Occipital lobe (tissue), 2 donors: ENCODE measurements around the gene CDK14. TPM values are rescaled to one million over a fixed set of nuclear protein-coding genes. Genes with fewer than 3 reads are reported as not detected.

Experiments
- DNase-seq: peaks from one replicate; lab custom pipeline; 2025; lab: John Stamatoyannopoulos, UW
- total RNA-seq: library from RNA; depleted of rRNA; stranded (reverse); fragments of >200 nt; gene quantifications from one replicate; pipeline ENCODE4 v1.2.3, GENCODE V29; 2014

The CDK14 gene
- total RNA-seq, 1 donor from 2014 or later: 123 TPM

DNA sequence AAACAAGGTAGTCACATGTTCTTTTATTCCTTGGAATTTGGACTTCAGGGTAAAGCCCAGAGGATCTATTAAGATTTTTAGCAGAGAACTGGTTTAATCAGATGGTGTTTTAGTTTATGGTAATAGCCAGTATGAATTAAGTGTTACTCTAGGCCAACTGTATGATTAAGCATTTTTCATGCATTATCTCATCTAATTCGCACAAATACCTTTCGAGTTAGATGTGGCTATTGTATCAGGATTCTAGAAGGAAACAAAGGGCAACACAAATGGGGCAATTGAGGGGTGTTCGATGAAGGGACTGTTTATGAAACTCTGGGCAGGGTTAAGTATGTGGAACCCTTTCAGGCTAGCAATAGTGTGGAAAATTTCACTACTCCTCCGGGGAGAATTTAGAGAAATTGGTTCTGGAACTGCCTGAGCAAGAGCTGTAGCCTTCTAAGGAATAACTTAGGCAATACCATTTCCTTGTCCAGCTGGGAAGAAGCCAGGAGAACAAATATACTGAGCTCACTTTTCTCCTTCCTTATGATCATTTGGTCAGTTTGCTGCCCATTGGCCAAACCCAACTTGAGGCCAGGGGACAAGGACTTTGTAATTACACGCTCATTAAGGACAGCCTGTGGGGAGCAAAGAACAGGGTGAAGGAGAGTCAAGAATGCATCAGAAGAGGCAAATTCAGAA is 349.1 kb downstream of the CDK14 start:
- DNase-seq: no peak

DNA sequence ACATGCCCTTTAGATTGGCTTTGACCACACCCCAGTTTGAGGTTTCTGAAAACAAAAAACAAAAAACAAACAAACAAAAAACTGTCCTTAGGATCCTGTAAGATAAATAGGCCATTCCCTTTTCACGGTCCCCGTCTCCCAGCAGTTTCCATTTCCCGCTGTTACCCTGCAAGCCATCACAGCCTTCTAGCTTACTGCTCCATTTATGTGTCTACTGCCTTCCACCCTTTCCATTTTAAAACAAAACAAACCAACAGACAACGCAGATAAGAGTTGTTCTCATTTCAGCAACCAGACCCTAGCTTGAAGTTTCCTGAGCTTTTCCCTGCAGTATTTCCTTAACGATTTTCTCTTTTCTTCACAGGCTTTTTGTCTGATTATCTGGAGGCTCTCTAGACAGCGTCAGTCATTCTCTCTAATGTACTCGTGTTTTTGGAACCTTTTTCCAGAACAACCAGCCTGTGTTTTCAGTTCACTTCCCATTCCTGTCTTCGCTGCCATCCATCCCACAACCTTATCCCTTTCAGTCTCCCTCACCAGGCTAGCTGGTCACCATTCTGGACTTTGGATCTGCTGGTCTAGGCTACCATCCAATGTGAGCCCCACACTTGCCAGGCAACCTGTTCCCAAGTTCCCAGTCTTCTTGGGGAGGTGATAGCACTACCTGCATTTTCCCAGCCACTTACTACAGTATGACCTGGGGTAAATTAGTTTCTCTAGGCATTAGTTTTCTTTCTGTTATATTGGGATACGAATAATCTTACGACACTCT is 350.8 kb downstream of the CDK14 start:
- no peak for DNase-seq

DNA sequence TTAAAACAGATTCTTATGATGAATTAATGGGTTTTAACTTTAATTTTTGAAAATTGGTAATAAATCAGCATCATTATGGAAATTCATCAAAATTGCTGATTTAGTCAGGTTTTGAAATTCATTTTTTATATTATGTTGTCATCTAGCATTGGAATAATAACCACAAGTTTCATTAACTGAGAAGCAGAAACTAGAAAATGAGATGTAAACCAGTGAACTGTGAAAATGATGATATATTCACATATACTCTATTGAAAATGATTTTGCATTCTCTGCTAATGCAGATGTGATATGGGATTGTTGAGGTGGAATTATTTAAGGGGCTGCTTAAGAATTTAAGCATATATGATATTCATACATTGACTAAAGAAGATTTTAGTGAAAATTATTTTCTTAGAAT is 352.0 kb downstream of the CDK14 start:
- DNase-seq: no peak

DNA sequence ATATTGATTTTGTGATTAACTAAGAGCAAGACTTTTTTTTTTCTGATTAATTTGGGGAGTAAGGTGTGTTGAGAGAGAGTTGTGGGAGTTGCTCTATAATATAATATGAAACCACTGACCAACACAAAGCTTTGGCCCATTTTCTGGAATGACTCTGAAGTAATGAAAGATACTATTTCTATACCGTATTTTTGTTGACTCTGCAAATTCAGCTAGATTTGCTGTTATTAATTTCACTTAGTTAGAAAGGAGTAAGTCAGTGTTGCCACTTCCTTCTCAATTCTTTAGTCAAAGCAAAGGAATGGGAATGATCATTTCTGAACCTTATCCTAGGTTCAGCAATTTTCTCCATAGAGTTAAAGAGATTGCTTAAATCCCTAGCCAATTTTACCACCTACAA is 355.1 kb downstream of the CDK14 start:
- DNase-seq: no peak

DNA sequence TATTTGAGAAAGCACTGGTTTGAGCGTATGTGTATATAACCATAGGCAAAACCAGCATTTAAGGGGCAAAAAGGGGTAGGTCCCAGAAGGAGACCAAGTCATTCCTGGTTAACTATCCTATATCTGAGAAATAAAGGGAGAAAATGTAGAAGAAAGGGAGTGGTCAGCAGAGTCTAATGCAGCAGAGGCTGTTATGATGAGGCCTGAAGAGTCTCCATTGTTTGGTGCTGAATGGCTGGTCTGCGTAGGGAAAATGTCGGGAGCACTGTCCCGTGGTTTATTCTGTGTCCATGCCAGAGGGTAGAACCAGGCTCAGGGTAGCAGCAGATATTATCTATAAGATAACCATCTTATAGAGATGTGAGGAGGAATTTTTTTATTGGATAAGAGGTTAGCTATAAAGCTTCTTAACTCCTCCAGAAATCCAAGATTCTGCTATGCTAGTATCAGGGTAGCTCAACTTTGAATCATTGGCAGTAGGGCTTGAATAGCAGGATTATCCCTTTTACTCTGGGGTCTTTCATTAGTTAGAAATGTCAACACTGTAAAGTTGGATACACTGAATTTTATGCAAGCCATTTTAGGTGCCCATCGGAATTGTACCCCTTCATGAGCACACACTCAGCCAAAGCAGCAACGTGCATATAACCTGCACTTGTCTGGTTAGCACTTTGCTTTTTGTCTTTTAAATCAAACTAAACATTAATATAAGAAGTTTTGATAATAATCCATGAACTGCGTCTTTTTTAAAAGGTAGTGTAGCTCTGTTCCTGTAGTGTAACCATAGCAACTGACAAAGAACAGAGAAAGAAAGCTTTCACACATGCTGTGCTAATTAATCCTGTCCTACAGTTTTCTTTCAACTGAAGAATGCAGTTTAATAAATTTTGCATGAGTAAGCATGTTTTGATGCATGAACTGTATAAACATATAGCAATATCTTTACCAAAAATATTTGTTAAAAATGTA is 356.1 kb downstream of the CDK14 start:
- DNase-seq: no peak

DNA sequence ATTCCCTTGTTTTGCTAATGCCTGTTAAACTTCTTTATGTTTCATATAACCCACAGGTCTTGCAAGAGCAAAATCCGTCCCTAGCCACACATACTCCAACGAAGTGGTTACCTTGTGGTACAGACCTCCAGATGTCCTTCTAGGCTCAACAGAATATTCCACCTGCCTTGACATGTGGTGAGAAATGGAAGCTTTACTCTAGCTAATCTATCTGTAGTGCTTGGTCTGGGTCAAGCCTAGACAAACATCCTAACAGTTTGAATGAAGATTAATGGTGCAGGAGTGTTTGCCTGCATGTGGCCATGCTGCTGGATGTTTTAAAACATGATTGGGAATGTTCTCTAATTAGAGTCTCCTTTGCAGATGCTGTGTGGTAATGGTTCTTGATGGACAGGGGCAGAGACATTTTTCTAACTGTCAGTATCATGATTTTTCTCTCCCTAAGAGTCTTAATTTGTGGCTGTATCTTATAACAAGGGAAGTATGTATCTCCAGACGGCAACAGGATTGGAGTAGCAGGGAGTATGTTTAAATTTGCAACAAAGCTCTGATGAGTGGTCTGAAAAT is 359.6 kb downstream of the CDK14 start:
- DNase-seq: no peak

DNA sequence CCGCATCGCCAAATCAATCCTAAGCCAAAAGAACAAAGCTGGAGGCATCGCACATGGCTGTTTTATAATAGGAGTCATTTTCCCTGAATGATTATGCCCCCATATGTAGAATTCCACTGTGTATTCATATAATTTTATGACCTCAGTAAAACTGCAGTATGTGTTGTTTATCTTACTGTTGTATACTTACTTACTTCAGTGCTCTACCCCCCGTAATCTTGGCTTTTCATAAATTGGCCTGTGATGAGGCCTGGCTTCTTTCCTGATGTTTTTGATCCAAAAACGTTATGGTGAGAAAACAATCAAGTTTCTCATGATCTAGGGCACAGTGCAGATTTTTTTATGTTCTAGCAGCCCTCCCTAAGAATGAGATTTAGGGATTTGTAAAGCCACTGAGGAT is 361.8 kb downstream of the CDK14 start:
- DNase-seq: no peak

DNA sequence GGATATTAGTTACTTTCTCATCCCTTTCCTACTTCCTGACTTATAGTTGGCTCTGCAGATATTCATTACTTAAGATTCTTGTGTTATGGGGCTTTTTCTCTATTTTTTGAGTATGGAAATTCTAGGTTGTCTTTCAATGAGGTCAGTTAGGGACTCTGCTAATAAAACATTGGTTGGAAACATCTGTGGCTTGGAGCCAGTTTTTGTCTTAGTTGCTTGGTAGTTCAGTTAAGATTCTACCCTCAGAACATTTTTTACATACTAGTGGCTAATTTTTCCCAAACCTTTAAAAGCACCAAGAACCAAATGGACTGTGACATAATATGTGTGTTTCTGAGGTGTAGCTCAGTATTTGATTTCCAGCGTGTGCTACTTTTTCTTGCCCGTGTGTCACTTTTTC is 362.5 kb downstream of the CDK14 start:
- DNase-seq: no peak

DNA sequence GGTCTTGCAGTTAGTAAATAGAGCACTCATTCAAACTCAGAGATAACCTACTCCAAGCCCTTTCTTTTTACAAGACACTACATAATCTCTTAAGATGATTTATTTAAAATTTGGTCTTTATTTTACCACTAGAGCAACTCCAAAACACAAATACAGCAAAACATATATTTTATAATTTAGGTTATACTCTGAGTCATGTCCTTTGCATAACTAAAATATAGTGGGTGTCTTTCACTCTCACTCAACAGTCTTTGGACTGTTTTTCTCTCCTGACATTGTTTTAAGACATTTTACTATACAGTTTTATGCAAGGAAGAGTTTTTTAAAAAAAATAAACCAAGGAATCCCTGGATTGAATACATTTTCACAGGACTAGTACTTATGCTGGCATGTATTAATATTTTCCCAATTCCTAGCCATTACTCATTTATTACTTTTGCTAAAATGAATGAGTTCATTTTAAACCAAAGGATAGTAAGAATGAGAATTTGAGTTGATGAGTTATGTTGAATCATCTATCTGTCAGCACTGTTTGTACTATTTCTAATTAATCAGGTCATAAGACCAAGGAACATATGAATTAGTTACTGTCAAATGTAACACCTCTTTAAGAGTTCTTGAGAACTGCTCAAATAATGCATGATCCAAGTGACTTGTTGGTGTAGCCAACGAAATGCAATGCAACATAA is 365.1 kb downstream of the CDK14 start:
- DNase-seq: no peak

DNA sequence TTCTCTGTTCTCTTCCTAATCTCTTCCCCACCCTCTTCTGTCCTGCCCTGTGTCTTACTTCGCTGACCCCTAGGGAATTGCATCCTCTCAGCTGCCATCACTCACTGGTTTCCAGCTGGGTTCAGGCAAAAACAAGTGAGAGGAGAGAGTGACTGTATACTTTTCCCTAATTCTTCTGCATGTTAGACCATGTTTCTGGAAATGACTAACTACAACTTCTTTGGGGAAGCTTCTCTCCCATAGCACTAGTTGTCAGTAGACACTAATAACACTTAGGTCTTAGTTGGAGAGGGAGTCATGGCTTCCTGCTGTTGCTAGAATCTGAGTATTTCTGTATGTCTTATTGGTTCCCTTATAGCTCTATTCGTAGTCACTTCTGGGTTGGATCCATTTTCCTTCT is 369.1 kb downstream of the CDK14 start:
- DNase-seq: no peak

DNA sequence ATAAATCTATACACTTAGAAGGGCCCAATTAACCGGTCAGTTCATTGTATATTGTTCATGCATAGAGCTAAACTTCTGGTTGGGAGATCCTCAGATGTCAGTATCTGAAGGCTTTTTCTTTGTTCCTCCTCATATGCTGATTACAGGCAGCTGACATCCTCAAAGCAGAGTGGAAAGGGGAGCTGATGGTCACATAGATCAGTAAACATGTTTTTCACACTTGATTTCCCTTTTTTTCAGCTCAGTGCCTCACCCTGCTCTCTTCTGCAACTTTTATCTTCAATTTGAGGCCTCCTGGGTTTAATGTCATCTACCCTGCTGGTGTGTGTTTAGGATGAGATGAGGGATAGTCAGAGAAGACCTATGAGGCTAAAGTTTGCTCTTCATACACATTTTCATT is 370.2 kb downstream of the CDK14 start:
- DNase-seq: no peak

DNA sequence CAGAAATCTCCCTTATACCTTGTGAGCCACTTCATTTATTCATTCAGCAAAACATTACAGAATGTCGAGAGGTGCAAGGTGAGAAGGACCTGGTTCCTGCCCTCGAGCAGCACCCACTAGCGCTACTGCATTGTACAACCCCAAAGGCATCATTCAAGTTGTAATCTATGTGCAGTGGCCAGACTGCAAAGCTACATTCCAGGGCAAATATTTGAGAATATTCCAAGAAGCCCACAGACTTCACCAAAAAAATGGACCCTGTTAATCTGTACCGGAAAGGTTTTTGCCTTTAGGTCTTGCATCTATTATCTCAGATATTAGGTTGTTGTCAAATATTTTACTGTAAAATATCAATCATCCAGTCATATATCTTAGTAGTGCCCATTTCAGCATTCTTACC is 372.8 kb downstream of the CDK14 start:
- no peak for DNase-seq

DNA sequence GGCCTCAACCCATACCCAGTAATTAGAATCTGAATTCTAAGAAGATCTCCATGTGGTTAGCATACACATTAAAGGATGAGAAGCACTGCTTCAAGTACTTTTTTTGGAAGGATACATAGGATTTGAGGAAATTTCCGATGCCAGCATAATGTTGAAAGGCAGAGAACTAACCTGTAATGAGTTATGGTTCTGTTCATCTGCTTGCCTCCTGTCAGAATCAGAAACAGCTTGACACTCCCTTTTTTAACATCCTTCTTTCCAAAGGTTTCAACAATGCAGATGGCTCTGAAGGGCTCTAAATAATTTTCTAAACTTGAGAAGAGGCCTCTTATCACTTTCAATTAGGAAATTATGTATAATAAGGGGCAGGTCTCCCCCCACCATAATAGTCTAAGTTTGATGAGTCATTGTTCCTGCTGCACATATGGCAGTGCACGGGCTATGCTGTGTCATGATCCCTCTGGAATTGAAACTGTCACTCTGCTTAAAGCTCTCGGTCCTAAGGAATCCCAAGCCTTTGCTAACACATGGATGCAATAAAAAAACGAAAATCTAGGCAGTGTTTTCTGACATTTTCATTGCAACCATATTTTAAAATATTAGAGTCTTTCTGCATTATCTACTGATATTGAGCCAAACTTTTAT is 376.9 kb downstream of the CDK14 start:
- no peak for DNase-seq

DNA sequence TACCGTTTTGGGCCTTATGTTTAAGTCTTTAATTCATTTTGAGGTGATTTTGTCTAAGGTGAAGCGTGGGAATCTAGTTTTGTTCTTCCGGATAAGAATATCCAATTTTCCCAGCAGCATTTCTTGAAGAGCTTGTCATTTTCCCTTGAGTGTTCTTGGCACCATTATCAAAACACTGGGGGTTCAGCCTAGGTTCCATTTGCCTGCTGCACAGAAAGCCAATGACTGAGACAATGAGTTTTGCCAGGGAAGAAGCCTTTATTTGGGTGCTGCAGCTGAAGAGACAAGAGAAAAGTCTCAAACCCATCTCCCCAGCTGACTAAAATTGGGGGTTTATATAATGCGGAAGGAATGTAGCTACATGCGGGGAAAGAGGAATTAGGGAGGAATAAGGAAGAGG is 380.9 kb downstream of the CDK14 start:
- no peak for DNase-seq

DNA sequence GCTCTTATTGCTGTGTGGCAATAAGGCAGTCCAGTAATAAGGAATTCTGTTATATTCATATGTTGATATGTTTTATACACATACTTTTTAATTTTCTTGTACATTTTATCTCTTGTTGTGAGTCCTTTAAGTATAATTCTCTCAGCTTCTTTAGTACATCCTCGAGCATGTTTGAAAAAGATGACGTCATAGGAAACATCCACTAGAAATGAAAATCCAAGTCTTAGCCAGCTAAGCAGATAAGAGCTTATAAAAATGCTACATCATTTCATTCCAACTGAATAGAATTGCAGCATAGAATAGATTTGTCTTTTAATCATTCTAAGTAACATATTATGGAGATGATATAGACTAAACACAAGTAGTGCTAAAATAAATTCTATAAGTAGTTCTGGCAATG is 384.4 kb downstream of the CDK14 start:
- DNase-seq: no peak

DNA sequence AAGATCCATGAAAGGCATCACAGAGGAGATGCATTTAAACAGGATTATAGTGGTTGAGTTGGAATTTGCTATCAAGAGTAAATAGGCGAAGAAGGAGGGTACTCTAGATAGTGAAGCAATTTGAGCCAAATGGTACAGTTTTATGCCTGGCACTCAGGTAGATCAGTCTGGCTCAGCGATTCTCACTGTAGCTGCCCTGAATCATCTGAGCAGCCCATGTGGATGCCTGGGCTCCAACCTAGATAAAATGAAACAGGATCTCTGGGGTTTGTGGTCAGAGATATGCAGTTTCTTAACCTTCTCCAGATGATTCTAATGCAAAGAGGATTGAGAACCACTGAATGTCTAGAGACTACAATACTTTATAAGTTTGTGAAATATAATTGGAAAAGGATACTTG is 386.1 kb downstream of the CDK14 start:
- DNase-seq: no peak

DNA sequence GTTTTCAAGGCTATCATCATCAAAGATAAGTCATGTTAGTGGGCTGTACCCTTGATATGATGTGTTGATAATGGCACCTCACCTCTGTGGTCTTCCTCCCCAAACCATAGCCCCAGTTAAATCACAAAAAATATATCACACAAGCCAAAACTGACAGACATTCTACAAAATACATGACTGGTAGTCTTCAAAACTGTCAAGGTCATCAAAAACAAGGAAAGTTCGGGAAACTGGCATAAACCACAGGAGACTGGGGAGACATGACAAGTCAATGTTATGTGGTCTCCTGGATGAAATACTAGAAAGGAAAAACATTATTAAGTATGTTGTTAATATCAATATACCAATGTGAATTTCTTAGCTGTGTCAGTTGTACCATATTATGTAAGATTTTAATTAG is 388.6 kb downstream of the CDK14 start:
- DNase-seq: no peak

DNA sequence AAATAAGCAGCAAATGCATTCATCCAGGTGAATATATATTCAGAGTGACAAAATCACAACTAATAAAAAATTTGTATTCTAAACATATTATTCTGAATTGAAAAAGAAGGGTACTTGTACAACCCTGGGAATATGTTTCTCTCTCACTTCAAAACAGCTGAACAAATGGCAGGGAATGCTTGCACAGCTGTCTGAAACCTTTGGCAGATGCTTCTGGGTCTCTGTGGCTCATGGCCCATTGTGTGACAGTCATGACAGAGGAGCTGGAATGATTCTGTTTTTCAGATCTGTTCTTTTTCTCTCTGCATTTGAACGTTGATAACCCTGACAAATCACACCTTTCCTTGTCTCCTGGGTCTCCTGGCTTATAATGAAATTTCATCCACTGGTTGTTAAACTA is 392.4 kb downstream of the CDK14 start:
- DNase-seq: no peak

DNA sequence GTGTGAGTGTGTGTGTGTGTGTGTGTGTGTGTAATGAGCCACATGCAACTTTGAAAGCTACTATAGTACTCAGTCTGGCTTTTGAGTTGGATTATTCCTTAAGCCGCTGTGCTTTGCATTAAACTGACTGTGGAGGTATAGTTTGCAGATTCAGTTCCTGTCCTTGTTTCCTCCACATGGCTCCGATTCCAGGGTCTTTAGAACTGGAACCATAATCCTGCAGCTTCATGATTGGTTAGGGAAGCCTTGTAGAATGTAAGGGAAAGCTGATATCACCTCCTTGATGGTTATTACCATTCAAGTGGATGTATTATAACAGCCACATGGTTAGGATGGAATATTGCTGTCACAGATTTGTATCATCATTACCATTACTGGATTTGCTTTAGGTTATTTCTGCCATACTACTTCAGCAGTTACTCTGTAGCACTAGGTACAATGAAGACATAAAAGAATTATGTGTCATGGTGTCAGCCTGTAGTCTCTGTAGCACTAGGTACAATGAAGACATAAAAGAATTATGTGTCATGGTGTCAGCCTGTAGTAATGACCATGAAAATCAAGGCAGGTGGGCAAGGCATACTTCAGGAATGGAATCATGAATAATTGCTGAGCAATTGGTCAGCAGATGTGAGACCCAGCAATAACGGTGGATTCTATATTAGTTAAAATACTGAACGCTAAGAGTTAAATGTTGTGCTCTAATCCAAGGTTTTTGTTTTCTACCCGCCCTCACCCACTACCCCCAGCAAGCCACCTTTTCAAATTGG is 393.1 kb downstream of the CDK14 start:
- DNase-seq: no peak

DNA sequence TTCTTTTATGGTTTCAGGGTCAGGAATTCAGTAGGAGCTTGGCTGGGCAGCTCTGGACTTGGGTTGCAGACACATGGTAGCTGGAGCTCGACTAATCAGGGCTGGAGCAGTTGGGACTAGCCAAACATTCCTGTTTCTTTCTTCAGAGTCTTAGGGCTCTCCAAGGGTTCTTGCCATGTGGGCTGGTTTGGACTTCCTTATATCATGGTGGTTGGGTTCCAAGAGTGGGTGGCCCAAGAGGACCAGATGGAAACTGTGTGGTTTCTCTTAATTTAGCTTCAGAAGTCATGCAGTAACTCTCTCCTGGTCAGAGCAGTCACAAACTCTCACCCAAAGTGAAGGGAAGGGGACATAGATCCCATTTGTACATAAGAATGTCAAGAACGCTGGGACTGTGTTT is 398.0 kb downstream of the CDK14 start:
- no peak for DNase-seq
